ENCODE data around the gene PIP4K2A.

The PIP4K2A gene

DNA sequence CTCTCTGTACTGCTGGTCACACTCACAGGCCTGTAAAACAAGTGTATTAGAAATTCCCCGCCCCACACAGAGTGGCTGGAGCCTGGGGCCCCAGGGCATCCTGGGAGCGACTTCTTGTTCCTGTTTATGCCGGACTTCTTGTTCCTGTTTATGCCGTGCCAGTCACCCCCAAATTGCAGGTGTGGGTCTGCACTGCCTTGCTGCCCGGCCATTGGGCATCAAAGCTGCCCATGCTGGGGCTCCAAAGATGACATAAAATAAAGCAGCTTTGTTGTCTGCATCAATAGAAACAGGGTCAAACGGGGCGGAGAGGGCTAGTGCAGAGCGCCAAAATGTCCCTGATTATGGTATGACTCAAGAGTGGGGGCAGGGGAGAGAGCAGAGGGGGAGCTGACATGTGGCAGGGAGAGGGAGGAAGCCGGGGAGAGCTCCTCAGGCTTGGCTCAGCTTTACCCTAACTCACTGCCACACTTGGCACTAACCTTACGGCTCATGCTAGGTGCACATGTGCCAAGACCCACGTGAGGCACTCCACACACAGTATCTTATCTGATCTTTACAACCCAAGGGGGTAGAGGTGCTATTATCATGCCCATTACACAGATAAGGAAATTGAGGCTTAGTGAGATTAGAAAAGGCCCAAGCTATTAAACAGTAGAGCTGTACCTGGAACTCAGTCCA, 98.4 kb downstream of the PIP4K2A start:
- peak; percentile 90 for DNase-seq

GRCh38 chr10:22615101-22615500, 99.3 kb downstream of the PIP4K2A start:
- no peak for DNase-seq

- no peak for DNase-seq
Measured at GRCh38 chr10:22613011-22613410, 101.4 kb downstream of the PIP4K2A start.

- no peak for DNase-seq
Measured at GRCh38 chr10:22612318-22612717, 102.1 kb downstream of the PIP4K2A start.

- no peak for DNase-seq
Measured at GRCh38 chr10:22611425-22612115, 102.8 kb downstream of the PIP4K2A start.

- no peak for DNase-seq
Measured at GRCh38 chr10:22610610-22611009, 103.8 kb downstream of the PIP4K2A start.

DNA sequence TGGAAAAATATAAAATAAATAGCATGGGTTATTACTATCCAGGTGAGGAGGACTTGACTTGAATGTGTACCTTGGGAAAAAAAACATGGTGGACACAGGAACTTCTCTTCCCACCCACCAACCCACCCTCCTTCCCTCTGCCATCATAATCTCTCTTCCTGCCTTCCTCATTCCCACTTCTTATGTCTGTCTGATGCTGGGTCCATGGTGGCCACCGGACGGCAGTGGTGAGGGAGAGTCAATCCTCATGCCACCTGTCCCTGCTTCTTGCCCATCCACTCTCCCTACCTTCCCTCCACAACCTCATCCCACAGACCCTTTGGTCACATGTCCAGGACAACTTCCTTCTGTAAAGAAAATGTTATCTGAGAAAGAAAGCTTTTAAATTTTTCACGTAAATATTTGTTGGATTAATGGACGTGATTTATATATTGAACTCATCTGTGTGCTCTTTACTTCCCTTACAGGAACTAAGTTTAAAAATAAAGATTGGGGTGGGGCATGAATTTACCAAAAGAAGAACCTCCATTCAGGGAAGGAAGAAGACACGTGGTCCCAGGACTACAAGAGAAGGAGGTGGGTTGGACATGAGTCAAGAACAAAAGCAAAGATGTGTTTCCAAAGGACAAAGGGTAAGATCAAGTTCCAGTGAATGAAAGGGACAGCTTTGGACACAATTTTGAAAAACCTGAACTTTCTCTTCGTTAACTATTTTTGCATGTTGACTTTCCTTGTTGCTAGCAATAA, 104.5 kb downstream of the PIP4K2A start:
- DNase-seq = no peak

DNA sequence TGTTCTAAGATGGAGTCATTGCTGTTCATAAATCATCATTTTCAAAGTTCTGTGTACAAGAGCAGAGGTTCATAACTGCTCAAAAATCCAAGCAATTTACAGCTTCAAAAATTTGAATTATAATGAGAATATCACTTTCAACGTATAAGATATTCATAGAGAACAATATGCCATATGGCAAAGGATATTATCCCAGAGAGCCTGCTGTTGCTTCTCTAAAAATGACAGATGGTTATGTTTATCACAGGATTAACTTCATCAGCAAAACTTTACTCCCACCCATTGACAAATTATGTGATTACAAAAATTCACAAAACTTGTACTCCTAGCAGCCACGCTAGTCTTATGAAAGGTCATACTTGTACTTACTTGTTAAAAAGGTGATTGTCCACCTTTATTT, 105.1 kb downstream of the PIP4K2A start:
- no peak for DNase-seq

DNA sequence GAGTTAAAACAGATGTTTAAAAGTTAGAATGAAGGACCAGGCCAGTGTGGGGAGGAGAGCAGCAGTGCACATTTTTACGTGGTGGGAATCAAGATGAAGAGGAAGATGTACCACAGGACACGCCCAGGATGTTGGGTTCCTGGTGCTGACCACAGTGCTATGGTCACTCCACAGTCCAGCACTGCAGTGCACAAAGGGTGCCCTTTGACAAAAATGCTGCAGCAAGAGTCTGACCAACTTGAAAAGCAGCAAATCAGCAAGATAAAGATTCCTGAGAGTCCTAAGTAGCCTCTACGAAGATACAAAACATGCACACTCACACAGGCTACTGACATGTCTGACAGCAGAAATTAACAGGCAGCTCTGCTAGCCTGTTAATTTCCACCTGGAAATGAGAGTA, 107.1 kb downstream of the PIP4K2A start:
- no peak for DNase-seq

DNA sequence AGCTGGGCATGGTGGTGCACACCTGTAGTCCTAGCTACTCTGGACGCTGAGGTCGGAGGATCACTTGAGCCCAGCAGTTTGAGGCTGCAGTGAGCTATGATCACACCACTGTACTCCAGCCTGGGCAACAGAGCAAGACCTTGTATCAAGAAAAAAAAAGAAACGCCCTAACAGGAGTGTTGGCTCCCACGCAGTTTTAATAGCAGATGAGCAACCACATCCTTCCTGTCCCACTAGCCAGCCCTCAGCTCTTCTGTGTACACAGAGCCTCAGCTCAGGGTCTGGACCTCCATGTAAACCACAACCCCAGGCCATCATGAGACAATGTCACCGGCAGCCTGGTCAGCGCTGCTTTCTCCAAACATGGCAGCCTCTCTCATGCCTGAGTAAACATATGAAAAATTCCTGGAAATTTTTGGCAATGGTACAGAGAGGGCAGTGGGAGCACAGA, 108.2 kb downstream of the PIP4K2A start:
- DNase-seq = no peak

DNA sequence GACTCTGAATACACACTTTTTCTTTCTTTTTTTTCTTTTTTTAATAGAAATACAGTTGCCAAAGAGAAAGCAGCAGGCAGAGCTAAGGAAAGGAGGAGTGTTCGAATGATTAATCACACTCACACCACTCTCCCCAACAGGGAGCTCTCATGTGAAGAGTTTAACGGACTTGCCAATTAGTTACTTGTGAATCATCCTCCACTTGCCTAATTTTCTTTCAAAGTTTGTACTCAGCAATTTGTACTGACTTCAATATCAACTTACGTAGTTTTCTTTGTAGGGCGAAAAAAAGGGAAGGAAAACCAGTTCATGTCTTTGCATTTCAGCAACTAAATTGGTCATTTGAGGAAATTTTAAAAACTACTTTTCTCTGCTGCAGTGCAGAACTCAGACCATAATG, 109.2 kb downstream of the PIP4K2A start:
- DNase-seq = no peak

DNA sequence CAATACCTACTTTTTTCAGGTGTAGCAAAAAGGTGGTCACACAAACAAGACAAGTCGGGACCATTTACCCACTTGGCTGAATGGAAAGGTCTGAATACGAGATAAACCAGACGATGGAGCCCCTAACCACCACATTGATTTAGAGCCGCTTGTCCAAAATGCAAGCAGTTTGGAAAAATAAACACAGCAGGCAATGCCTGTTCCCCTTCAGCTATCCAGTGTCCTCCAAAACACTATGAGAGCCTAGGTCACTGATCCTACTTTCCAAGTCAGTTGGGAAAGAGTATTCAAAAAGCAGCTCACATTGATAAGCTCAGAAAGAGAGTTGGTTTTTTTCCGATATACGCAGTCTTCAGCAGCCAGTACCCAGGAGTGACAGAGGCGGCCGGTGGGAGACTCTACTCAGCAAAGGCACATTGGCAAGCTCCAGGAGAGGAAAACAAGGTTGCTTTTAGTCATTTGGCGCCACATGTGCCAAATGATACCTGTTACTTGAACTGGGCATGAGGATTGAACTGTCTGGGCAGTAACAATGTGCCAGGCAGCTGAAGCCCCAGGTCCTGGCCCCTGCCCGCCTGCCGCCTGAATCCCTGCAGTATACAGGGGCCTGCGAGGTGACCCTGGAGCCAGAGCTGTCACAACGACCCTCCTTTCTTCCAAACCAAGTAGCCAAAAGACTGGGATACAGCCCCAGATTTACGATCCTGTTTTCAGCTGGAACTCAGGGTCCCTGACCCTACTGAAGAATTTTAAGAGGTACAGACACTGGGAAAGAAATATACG, 109.8 kb downstream of the PIP4K2A start:
- no peak for DNase-seq

- no peak for DNase-seq
Measured at GRCh38 chr10:22603581-22603980, 110.8 kb downstream of the PIP4K2A start.

DNA sequence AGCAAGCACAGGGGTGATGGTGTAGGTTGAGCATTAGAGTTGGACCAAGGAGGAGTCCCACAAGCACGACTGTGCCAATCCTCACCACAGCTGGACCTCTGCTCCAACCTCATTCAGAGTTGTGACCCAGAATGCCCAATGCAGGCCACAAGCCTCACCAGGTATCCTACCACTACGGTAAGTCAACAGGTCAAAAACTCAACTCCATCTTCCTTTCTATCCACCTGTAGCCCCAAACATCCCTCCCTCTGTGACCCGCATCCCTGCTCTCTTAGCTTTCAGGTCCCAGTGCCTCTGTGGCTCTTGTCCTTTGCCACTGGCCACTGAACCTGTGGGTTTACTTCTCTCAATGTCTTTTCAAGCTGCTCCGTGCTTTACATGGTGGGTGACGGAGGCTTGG, 112.8 kb downstream of the PIP4K2A start:
- DNase-seq = no peak

- no peak for DNase-seq
Measured at GRCh38 chr10:22599636-22600228, 114.6 kb downstream of the PIP4K2A start.

DNA sequence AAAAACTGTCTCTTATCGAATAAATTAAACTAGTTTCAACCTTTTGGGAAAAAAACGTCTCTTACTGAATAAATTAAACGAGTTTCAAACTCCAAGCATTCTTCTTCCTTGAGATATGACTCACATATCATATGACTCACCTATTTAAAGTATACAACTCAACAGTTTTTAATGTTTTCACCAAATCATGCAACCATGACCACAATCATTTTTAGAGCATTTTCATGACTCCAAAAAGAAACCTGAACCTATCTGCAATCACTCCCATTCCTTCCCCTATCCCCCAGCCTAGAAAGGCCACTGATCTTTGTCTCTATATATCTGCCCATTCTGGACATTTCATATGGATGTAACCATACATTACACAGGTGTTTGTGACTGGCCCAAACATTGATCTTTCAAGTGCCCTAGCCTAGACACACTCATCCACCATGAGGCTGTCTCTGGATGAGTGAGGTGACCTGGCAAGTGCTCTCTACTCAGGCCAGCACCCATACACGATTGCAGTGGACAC, 115.3 kb downstream of the PIP4K2A start:
- DNase-seq = peak; percentile 40

DNA sequence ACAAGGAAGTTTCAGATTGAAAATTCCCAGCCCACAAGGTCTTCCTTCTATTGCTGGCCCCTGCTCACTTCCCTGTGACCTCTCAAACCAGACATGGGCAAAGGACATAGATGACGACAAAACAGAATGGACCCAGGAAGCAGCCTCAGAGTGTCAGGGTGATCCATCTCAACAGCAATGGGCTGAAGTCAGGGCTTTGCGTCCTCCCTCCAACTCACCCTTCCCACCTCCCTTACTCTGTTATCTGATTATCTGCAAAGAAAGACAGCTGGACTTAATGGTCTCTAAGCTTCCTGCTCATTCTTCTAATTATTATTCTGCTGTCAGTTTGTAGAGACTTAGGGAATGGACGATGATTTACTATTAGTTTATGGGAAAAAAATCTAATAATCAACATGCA, 115.9 kb downstream of the PIP4K2A start:
- no peak for DNase-seq

DNA sequence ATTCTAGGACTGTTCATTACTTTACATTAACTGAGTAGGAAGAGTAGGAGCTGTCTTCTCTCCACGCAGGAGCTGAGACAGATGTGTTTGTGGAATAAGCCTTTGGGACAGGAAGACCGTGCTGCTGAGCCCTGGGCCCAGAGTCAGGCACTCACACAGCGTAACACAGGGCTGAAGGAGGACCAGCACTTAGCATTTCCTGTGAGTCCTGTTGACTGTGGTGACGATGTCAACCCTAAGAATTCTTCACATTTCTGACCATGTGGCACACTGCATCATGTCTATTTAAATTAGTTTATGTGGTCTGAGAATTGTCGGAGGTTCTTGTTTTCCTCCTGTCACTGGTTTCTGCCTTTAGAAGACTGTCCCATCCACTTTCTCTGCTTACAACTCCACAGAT, 117.2 kb downstream of the PIP4K2A start:
- DNase-seq = no peak

- DNase-seq = no peak
Measured at GRCh38 chr10:22593636-22594198, 120.7 kb downstream of the PIP4K2A start.

DNA sequence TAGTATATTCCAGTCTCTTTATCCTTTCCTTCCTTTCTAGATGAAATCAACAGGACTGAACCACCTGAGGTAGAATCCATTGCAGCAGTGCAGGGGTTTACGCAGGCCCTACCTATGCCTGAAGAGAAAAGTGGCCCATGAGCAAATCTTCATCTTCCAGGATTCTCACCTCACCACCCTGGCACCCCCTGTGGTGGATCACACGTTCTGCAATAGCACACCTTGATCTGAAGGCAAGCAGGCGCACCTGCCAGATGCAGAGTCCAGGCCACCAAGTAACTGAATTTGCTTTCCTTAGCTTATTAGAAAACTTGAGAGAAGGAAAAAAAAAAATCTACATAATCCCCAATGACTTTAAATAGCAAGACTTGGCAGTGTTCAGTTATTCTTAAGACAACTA, 121.4 kb downstream of the PIP4K2A start:
- DNase-seq = no peak

DNA sequence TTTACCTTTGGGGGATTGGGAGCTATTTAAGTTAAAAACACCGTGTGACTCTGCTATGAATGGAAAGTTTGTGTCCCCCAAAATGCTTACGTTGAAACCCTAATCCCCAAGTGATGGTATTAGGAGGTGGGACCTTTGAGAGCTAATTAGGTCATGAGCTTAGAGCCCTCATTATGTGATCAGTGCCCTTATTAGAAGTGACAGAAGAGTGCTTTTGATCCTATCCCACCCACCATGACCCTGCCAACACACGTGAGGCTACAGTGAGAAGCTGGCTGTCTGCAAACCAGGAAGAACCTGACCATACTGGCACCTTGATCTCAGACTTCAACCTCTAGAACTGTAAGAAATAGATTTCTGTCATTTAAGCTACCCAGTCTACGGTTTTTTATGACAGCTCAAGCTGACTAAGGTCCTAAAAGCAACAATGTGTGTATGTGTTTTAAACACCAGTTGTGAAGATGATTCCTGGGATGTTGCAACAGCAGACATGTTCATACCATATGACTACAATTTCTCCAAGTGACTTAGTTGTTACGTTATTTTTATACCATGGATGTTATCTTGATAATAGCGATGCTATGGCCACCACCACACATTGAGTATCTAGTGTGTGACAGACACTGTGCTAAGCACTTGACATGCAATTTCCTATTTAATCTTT, 124.4 kb downstream of the PIP4K2A start:
- DNase-seq = no peak

DNA sequence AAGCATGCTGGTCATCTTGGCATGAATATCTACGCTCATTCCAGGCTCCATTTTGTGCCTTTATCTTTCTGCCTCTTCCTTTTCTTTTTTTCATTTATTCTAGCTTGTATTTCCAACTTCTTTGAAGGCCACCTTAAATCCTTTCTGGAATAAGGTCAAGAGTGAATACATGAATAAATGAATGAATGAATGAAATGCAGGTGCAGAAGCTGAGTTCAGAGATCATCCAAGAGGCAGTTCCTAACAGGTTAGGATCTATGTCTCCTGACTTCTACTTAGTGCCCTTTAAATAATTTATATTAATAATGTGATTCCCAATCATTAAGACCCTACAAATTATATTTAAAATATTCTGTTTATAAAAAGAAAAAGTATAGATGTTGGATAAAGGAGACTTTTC, 125.9 kb downstream of the PIP4K2A start:
- no peak for DNase-seq

Measured in OCI-M1 (cell line).